ENCODE results near the gene TNC. TPM values are rescaled to one million over a fixed set of nuclear protein-coding genes. Genes with fewer than 3 reads are reported as not detected.

Gene TNC
- total and polyA plus RNA-seq, 11 donors = 0.53 to 98.7 (median 6.9) TPM

DNA sequence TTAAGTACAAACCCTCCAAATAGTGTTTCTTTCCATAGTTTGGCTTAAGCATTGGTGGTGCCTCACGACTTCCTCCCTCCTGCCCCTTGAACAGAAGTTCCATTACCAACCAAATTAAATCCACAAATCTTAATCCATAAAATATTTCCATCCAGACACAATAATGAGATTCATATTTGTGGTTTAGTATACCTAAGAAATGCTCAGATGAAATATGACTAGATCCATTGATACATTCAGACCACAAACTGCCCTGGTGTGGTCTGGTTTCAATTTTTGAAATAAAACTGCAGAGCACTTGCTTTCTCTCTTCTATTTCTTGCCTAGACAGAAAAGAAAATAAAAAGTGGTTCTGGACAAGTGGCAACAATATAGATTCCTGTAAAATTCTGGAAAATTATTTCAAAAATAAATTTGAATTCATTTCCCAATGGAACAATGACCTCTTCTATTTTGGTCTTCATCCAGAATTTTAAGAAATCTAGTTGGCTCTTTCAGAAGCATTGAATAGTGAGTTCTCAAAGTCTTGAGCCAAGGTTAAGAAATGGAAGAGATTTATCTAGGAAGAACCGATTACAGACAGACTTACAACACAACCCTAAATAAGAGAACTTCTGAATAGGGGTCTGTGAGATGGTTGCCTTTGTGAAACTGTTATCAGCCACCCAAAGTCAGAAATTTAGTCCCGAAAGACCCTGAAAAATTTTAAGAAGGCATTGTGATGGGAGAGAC, 14.0 kb downstream of the TNC start:
- Histone ChIP-seq H3K4me3 (no peak overlapping the region), H3K36me3 (no peaks in the 10 kb centered on the region), H3K4me1 (peaks cover 0 to 4% (median 0%) of the 10 kb centered on the region in 12 donors), H3K27me3 (no peaks in the 10 kb centered on the region), H3K9me3 (no peaks in the 10 kb centered on the region), H3K27ac (peak overlapping the region in 1 of 12 donors; percentile 78)
- DNase-seq (no peak), ATAC-seq (no peak)
- 67 to 82% (median 75%) methylated on average over 3 of the region's 3 CpGs for WGBS, 4 donors
- TF ChIP-seq POLR2A (IDR thresholded peaks at IDR 0.05) (no peak), CTCF (IDR thresholded peaks at IDR 0.05) (no peak)
- intact Hi-C loops (cut with DNase I) = no loop called here

- TF ChIP-seq CTCF (IDR thresholded peaks at IDR 0.05) (no peak), POLR2A (IDR thresholded peaks at IDR 0.05) (no peak)
- H3K9me3 ChIP-seq = no peaks in the 10 kb centered on the region
Observed at GRCh38 chr9:115099901-115100300, 18.1 kb downstream of the TNC start.

GRCh38 chr9:115098226-115098965, 19.6 kb downstream of the TNC start:
- intact Hi-C loops (cut with DNase I) = no loop called here
- H3K4me3 ChIP-seq = no peak overlapping the region
- no peaks in the 10 kb centered on the region for H3K36me3 ChIP-seq
- WGBS, 4 donors = 49 to 52% (median 50%) methylated on average over 5 of the region's 5 CpGs
- H3K27ac ChIP-seq = peak overlapping the region in 1 of 12 donors; percentile 69
- no peaks in the 10 kb centered on the region for H3K9me3 ChIP-seq
- no peaks in the 10 kb centered on the region for H3K27me3 ChIP-seq
- DNase-seq (no peak), ATAC-seq (no peak)
- TF ChIP-seq POLR2A (IDR thresholded peaks at IDR 0.05) (no peak), CTCF (IDR thresholded peaks at IDR 0.05) (no peak)
- peaks cover 0 to 6% (median 0%) of the 10 kb centered on the region in 12 donors for H3K4me1 ChIP-seq

More at GRCh38 chr9:115099901-115100300, 18.1 kb downstream of the TNC start:
- Histone ChIP-seq H3K4me1 (peaks cover 0 to 6% (median 0%) of the 10 kb centered on the region in 12 donors), H3K27me3 (no peaks in the 10 kb centered on the region), H3K36me3 (no peaks in the 10 kb centered on the region), H3K27ac (peak overlapping the region in 1 of 12 donors; percentile 69), H3K4me3 (no peak overlapping the region)
- DNase-seq (no peak), ATAC-seq (peak in 1 of 4 donors; percentile 18)
- intact Hi-C loops (cut with DNase I) = no loop called here
- WGBS, 4 donors = 23 to 47% (median 45%) methylated on average over 1 of the region's 1 CpG

DNA sequence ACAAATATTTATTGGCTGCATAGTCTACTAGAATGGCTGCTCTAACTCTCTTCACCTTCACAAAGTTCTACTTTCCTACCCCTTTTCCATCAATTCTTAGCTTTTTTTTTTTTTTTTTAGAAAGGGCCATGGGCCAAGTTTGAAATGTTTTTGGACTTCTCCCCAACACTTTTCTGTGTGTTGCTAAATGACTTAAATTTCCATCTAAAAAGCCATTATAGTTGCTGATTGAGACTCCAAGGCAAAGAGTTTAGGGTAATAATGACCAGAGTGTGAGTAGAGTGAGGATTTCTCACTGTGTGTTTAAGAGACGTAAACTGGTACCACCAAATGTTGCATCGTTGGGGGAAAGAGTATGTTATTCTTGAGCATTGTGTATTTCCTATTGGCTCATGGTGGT, 24.4 kb downstream of the TNC start:
- TF ChIP-seq POLR2A (IDR thresholded peaks at IDR 0.05) (no peak), CTCF (IDR thresholded peaks at IDR 0.05) (no peak)
- Histone ChIP-seq H3K27ac (peak overlapping the region in 1 of 12 donors; percentile 30), H3K36me3 (no peaks in the 10 kb centered on the region), H3K4me1 (peaks cover 0 to 3% (median 0%) of the 10 kb centered on the region in 12 donors), H3K9me3 (no peaks in the 10 kb centered on the region), H3K27me3 (no peaks in the 10 kb centered on the region), H3K4me3 (no peak overlapping the region)
- DNase-seq = no peak
- no peak for ATAC-seq
- 71 to 87% (median 77%) methylated on average over 2 of the region's 2 CpGs for WGBS, 4 donors
- intact Hi-C loops (cut with DNase I) = no loop called here

All from heart left ventricle (tissue), 16 donors.